ENCODE data around the gene KLHDC10. TPM values are rescaled to one million over a fixed set of nuclear protein-coding genes. Genes with fewer than 3 reads are reported as not detected.

Gene KLHDC10
- total RNA-seq, 2 experiments from 2014 or later: 7.0 to 8.8 TPM

GRCh38 chr7:130139193-130139960, 69.0 kb downstream of the KLHDC10 start:
- intact Hi-C loops (cut with DNase I, micrococcal nuclease): no loop called here
- Histone ChIP-seq H3K27me3 (ENCODE audit: control insufficient read depth in 1 of 2, insufficient read depth in 2 of 2, low read length in 2 of 2) (no peaks in the 10 kb centered on the region), H3K4me1 (ENCODE audit: insufficient read depth, low read length) (peaks cover 21% of the 10 kb centered on the region), H3K27ac (ENCODE audit: low read depth in 1 of 2, low read length in 2 of 2) (no peak overlapping the region), H3K9me3 (ENCODE audit: control insufficient read depth in 1 of 2, insufficient read depth in 1 of 2, low read length in 2 of 2) (no peaks in the 10 kb centered on the region), H3K36me3 (ENCODE audit: insufficient read depth, low read length) (peaks cover 8% of the 10 kb centered on the region), H3K4me3 (ENCODE audit: low read length) (no peak overlapping the region)
- H3K4me3 Mint-ChIP-seq: peak overlapping the region; percentile 79
- TF ChIP-seq CTCF (IDR thresholded peaks at IDR 0.05): no peak
- H3K4me1 Mint-ChIP-seq (ENCODE audit: low read depth): peaks cover 28% of the 10 kb centered on the region
- ChIA-PET CTCF (no interaction called here), POLR2A (no interaction called here)
- no peaks in the 10 kb centered on the region for H3K9me3 Mint-ChIP-seq
- ATAC-seq (ENCODE audit: poor library complexity) (no peak), DNase-seq (no peak)
- no peaks in the 10 kb centered on the region for H3K27me3 Mint-ChIP-seq
- H3K27ac Mint-ChIP-seq: peak overlapping the region; percentile 44
- H3K36me3 Mint-ChIP-seq (ENCODE audit: low read depth): peaks cover 17% of the 10 kb centered on the region

GRCh38 chr7:130140551-130141160, 70.3 kb downstream of the KLHDC10 start:
- peaks cover 4% of the 10 kb centered on the region for H3K36me3 ChIP-seq (ENCODE audit: insufficient read depth, low read length)
- CTCF ChIA-PET: interaction anchor here (0.6 kb wide), 1 partner anchor 408 kb away, joined by 3 read pairs; no protein-coding TSS in a partner anchor
- peak overlapping the region; percentile 84 for H3K4me3 Mint-ChIP-seq

More at GRCh38 chr7:130140551-130141160, 70.3 kb downstream of the KLHDC10 start:
- H3K27me3 ChIP-seq (ENCODE audit: control insufficient read depth in 1 of 2, insufficient read depth in 2 of 2, low read length in 2 of 2): no peaks in the 10 kb centered on the region
- peaks cover 21% of the 10 kb centered on the region for H3K4me1 ChIP-seq (ENCODE audit: insufficient read depth, low read length)
- H3K36me3 Mint-ChIP-seq (ENCODE audit: low read depth): peaks cover 13% of the 10 kb centered on the region
- POLR2A ChIA-PET: interaction anchor here (1.4 to 1.8 kb wide), 2 partner anchors 12 to 65 kb away, joined by 4 to 14 read pairs; partner anchors contain the start of gene TMEM209
- DNase-seq (no peak), ATAC-seq (ENCODE audit: poor library complexity) (no peak)
- H3K27ac ChIP-seq (ENCODE audit: low read depth in 1 of 2, low read length in 2 of 2): no peak overlapping the region
- H3K4me1 Mint-ChIP-seq (ENCODE audit: low read depth): peaks cover 28% of the 10 kb centered on the region
- intact Hi-C loops (cut with DNase I, micrococcal nuclease): no loop called here
- no peaks in the 10 kb centered on the region for H3K9me3 Mint-ChIP-seq
- H3K9me3 ChIP-seq (ENCODE audit: control insufficient read depth in 1 of 2, insufficient read depth in 1 of 2, low read length in 2 of 2): no peaks in the 10 kb centered on the region
- peak overlapping the region; percentile 72 for H3K27ac Mint-ChIP-seq
- no peak for TF ChIP-seq CTCF (IDR thresholded peaks at IDR 0.05)
- peak overlapping the region; percentile 65 for H3K4me3 ChIP-seq (ENCODE audit: low read length)
- H3K27me3 Mint-ChIP-seq: no peaks in the 10 kb centered on the region
